Measurements from ENCODE around the gene ASCC1.
"Not testable (repeated sequence)": the region's sequence is repeated elsewhere in the genome, so short reads cannot be mapped to it uniquely, and the experiment has no call there.

Gene ASCC1

GRCh38 chr10:72219235-72219814, 3.2 kb upstream of the ASCC1 start:
- no peak for DNase-seq

- no peak for DNase-seq
Observed at GRCh38 chr10:72218726-72219125, 2.6 kb upstream of the ASCC1 start.

GRCh38 chr10:72218325-72218724, 2.2 kb upstream of the ASCC1 start:
- DNase-seq, result no peak

GRCh38 chr10:72211832-72212231, 4.2 kb downstream of the ASCC1 start:
- DNase-seq, result not testable (repeated sequence)

GRCh38 chr10:72211381-72211780, 4.7 kb downstream of the ASCC1 start:
- DNase-seq, result not testable (repeated sequence)

- DNase-seq, result not testable (repeated sequence)
Observed at GRCh38 chr10:72208526-72208925, 7.5 kb downstream of the ASCC1 start.

GRCh38 chr10:72206511-72207229, 9.4 kb downstream of the ASCC1 start:
- no peak for DNase-seq

GRCh38 chr10:72204724-72205123, 11.4 kb downstream of the ASCC1 start:
- DNase-seq, result no peak

GRCh38 chr10:72204296-72204695, 11.8 kb downstream of the ASCC1 start:
- DNase-seq, result no peak

- DNase-seq, result no peak
Observed at GRCh38 chr10:72201293-72201692, 14.8 kb downstream of the ASCC1 start.

- no peak for DNase-seq
Observed at GRCh38 chr10:72200883-72201282, 15.2 kb downstream of the ASCC1 start.

- no peak for DNase-seq
Observed at GRCh38 chr10:72194949-72195348, 21.1 kb downstream of the ASCC1 start.

- no peak for DNase-seq
Observed at GRCh38 chr10:72186982-72187330, 29.1 kb downstream of the ASCC1 start.

GRCh38 chr10:72186258-72186981, 29.7 kb downstream of the ASCC1 start:
- DNase-seq, result peak; percentile 26

- DNase-seq, result no peak
Observed at GRCh38 chr10:72184156-72184555, 31.9 kb downstream of the ASCC1 start.

GRCh38 chr10:72177454-72177853, 38.6 kb downstream of the ASCC1 start:
- DNase-seq, result no peak

GRCh38 chr10:72176701-72177100, 39.4 kb downstream of the ASCC1 start:
- no peak for DNase-seq

GRCh38 chr10:72175149-72175548, 40.9 kb downstream of the ASCC1 start:
- no peak for DNase-seq

- DNase-seq, result no peak
Observed at GRCh38 chr10:72174297-72174662, 41.8 kb downstream of the ASCC1 start.

GRCh38 chr10:72173619-72174296, 42.3 kb downstream of the ASCC1 start:
- DNase-seq, result no peak

- no peak for DNase-seq
Observed at GRCh38 chr10:72173262-72173618, 42.8 kb downstream of the ASCC1 start.

- DNase-seq, result no peak
Observed at GRCh38 chr10:72171175-72171630, 44.9 kb downstream of the ASCC1 start.

GRCh38 chr10:72170733-72171132, 45.3 kb downstream of the ASCC1 start:
- no peak for DNase-seq

GRCh38 chr10:72170263-72170662, 45.8 kb downstream of the ASCC1 start:
- DNase-seq, result no peak
